ENCODE measurements around the gene ATP11A.

GRCh38 chr13:112692586-112692985 lies 2.7 kb downstream of the ATP11A start:
- TF ChIP-seq POLR2AphosphoS5 (IDR thresholded peaks at IDR 0.05), result no peak
- no peak for TF ChIP-seq CTCF (IDR thresholded peaks at IDR 0.05)
- no peak for TF ChIP-seq POLR2A (IDR thresholded peaks at IDR 0.05)
